Tibial nerve (tissue), 4 donors: ENCODE data around the gene CHMP1A. TPM values are rescaled to one million over a fixed set of nuclear protein-coding genes. Genes with fewer than 3 reads are reported as not detected.

Experiments
- DNase-seq, 2 donors: peaks; one replicate each; pipeline ENCODE4 v3.0.0-alpha.2; 2019; ENCODE audit warnings: low spot score in 2 of 2
- H3K27ac ChIP-seq, 4 donors: fragments of 200-600 bp; sonication (generic) in 3 of 4; one replicate each; pipeline ENCODE4 v1.5.1; 2017 to 2019; ENCODE audit warnings: mild to moderate bottlenecking in 1 of 4
- H3K27me3 ChIP-seq, 2 donors: fragments of 200-600 bp; sonication (generic) in 1 of 2; one replicate each; pipeline versions ENCODE4 v1.5.1 to v1.6.0; 2017 to 2019
- H3K36me3 ChIP-seq, 3 donors: fragments of 200-600 bp; sonication (generic); one replicate each; pipeline ENCODE4 v1.5.1; 2018 to 2019
- H3K4me1 ChIP-seq, 4 donors: fragments of 200-600 bp; sonication (generic) in 3 of 4; one replicate each; pipeline ENCODE4 v1.5.1; 2017 to 2019
- H3K4me3 ChIP-seq, 4 donors: fragments of 200-600 bp; sonication (generic) in 3 of 4; one replicate each; pipeline ENCODE4 v1.5.1; 2017 to 2019; ENCODE audit warnings: mild to moderate bottlenecking in 1 of 4, moderate library complexity in 1 of 4
- H3K9me3 ChIP-seq, 4 donors: fragments of 200-600 bp; sonication (generic) in 3 of 4; one replicate each; pipeline ENCODE4 v1.5.1; 2017 to 2019
- CTCF ChIP-seq, 5 experiments: fragments of 200-600 bp in 3 of 5; fragments of 450-650 bp in 2 of 5; sonication (generic) in 3 of 5; IDR thresholded peaks; one replicate each; pipeline ENCODE4 v1.5.1; 2016 to 2019; ENCODE audit warnings: antibody characterized with exemption in 5 of 5, mild to moderate bottlenecking in 3 of 5, moderate library complexity in 2 of 5
- EP300 ChIP-seq, 2 donors: sonication (generic); formaldehyde crosslinking; IDR thresholded peaks; one replicate each; pipeline ENCODE4 v1.6.1; 2017; ENCODE audit warnings: antibody characterized with exemption in 2 of 2, mild to moderate bottlenecking in 1 of 2
- POLR2A ChIP-seq, 2 donors: fragments of 450-650 bp; IDR thresholded peaks; one replicate each; pipeline ENCODE4 v1.6.1; 2017; ENCODE audit warnings: antibody characterized with exemption in 2 of 2, mild to moderate bottlenecking in 2 of 2, moderate library complexity in 2 of 2
- WGBS, 2 donors: methylation state at CpG; one replicate each; pipeline ENCODE4 v1.1.5; 2018; 5-methylcytosine and 5-hydroxymethylcytosine counted together
- total RNA-seq, 4 donors: library from RNA; depleted of rRNA; stranded (reverse); fragments of >200 nt; gene quantifications; one replicate each; pipeline ENCODE4 v1.1.0, GENCODE V29; 2016

CHMP1A gene
- total RNA-seq, 4 donors from 2014 or later = 90.0 to 109 (median 92.7) TPM

GRCh38 chr16:89601906-89602272 lies 55.6 kb downstream of the CHMP1A start:
- peaks cover 0 to 13% of the 10 kb centered on the region in 2 donors for H3K27me3 ChIP-seq

DNA sequence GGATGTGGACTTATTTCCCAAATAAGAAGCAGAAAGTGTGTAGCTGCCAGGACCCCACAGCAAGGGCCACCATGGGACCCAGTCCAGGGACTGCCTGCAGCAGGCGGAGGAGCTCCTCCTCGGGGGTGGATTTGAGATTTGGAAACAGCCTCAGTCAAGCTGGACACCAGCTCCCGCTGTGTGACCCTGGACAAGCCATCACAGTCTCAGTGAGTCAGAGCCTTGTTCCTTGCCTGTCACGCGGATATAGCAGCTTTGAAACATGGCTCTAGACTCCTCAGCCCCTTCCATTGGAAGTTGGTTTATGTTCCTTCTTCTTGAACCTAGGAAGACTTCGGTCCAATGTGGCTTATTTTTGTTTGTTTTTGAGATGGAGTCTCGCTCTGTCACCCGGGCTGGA lies 56.6 kb downstream of the CHMP1A start:
- H3K4me3 ChIP-seq = no peak overlapping the region
- peaks cover 0 to 13% of the 10 kb centered on the region in 2 donors for H3K27me3 ChIP-seq
- no peaks in the 10 kb centered on the region for H3K36me3 ChIP-seq
- H3K9me3 ChIP-seq = no peaks in the 10 kb centered on the region
- TF ChIP-seq CTCF (IDR thresholded peaks at IDR 0.05) (no peak), POLR2A (IDR thresholded peaks at IDR 0.05) (no peak), EP300 (IDR thresholded peaks at IDR 0.05) (no peak)
- 74 to 77% methylated on average over 8 of the region's 8 CpGs for WGBS, 2 donors
- peaks cover 0 to 13% (median 8%) of the 10 kb centered on the region in 4 donors for H3K4me1 ChIP-seq
- no peak for DNase-seq
- H3K27ac ChIP-seq = no peak overlapping the region

More at GRCh38 chr16:89601906-89602272, 55.6 kb downstream of the CHMP1A start:
- no peak for TF ChIP-seq EP300 (IDR thresholded peaks at IDR 0.05)
- no peak for TF ChIP-seq POLR2A (IDR thresholded peaks at IDR 0.05)
- no peak for TF ChIP-seq CTCF (IDR thresholded peaks at IDR 0.05)
- 59 to 70% methylated on average over 12 to 22 of the region's 22 CpGs for WGBS, 2 donors
- no peak overlapping the region for H3K4me3 ChIP-seq
- no peaks in the 10 kb centered on the region for H3K9me3 ChIP-seq
- no peaks in the 10 kb centered on the region for H3K36me3 ChIP-seq
- no peak overlapping the region for H3K27ac ChIP-seq
- peaks cover 0 to 13% (median 8%) of the 10 kb centered on the region in 4 donors for H3K4me1 ChIP-seq
- DNase-seq = no peak

GRCh38 chr16:89600427-89600826 lies 57.1 kb downstream of the CHMP1A start:
- Histone ChIP-seq H3K27ac (no peak overlapping the region), H3K9me3 (no peaks in the 10 kb centered on the region), H3K36me3 (no peaks in the 10 kb centered on the region), H3K4me1 (peaks cover 0 to 13% (median 8%) of the 10 kb centered on the region in 4 donors), H3K27me3 (peaks cover 0 to 13% of the 10 kb centered on the region in 2 donors), H3K4me3 (no peak overlapping the region)
- DNase-seq = no peak
- TF ChIP-seq EP300 (IDR thresholded peaks at IDR 0.05) (no peak), CTCF (IDR thresholded peaks at IDR 0.05) (no peak), POLR2A (IDR thresholded peaks at IDR 0.05) (no peak)
- 81% methylated on average over 12 of the region's 12 CpGs for WGBS, 2 donors

GRCh38 chr16:89599902-89600301 lies 57.6 kb downstream of the CHMP1A start:
- Histone ChIP-seq H3K36me3 (no peaks in the 10 kb centered on the region), H3K4me3 (no peak overlapping the region), H3K4me1 (peaks cover 0 to 13% (median 8%) of the 10 kb centered on the region in 4 donors), H3K9me3 (no peaks in the 10 kb centered on the region), H3K27me3 (peaks cover 0 to 11% of the 10 kb centered on the region in 2 donors), H3K27ac (no peak overlapping the region)
- TF ChIP-seq CTCF (IDR thresholded peaks at IDR 0.05) (no peak), POLR2A (IDR thresholded peaks at IDR 0.05) (no peak), EP300 (IDR thresholded peaks at IDR 0.05) (no peak)
- WGBS, 2 donors = 62 to 87% methylated on average over 6 to 10 of the region's 10 CpGs
- DNase-seq = no peak

DNA sequence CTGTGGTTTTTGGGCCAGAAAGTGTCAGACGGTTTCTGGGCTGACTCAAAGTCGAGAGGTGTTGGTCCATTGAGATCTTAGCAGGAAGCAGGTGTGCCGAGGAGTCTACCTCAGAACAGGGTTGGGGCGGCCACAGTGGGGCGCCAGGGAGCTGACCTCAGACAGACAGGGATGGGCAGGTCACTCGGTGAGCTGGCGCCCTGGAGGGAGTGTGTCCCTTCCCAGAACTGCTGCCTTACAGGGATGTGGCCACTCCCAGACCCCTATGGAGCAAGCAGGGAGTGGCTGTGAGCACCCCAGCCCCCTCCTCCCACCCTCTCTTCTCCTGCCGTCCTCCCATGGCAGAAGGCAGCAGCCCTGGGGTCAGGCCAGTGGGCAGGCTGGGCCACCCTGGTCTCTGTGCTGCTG lies 58.1 kb downstream of the CHMP1A start:
- WGBS, 2 donors = 31 to 54% methylated on average over 6 of the region's 8 CpGs

More for the DNA sequence above, 58.1 kb downstream of the CHMP1A start:
- no peak for DNase-seq
- no peaks in the 10 kb centered on the region for H3K36me3 ChIP-seq
- no peak for TF ChIP-seq EP300 (IDR thresholded peaks at IDR 0.05)
- peak in 1 of 5 experiments; percentile 12 for TF ChIP-seq CTCF (IDR thresholded peaks at IDR 0.05)
- no peak overlapping the region for H3K27ac ChIP-seq
- no peak overlapping the region for H3K4me3 ChIP-seq
- peaks cover 0 to 13% (median 8%) of the 10 kb centered on the region in 4 donors for H3K4me1 ChIP-seq
- no peaks in the 10 kb centered on the region for H3K9me3 ChIP-seq
- H3K27me3 ChIP-seq = peaks cover 0 to 7% of the 10 kb centered on the region in 2 donors
